ENCODE data around the gene TREML1.
A peak's percentile ranks its signal among the peaks of the same experiment; 100 is the strongest.

Gene TREML1

GRCh38 chr6:41197234-41197633 is 43.1 kb upstream of the TREML1 start:
- 100% methylated on average over 3 of the region's 3 CpGs for WGBS (ENCODE audit: insufficient coverage)

GRCh38 chr6:41194386-41194785 is 40.2 kb upstream of the TREML1 start:
- CTCF ChIA-PET: interaction anchor here (1.3 to 1.9 kb wide), 3 partner anchors 9 to 102 kb away, joined by 3 to 7 read pairs (median 5); no protein-coding TSS in a partner anchor
- POLR2A ChIA-PET: no interaction called here
- 100% methylated on average over 3 of the region's 3 CpGs for WGBS (ENCODE audit: insufficient coverage)

More at GRCh38 chr6:41197234-41197633, 43.1 kb upstream of the TREML1 start:
- no peaks in the 10 kb centered on the region for H3K9me3 ChIP-seq (ENCODE audit: control extremely low read depth in 1 of 5, control insufficient read depth in 4 of 5, insufficient read depth in 2 of 5, low read depth in 1 of 5, low read length in 4 of 5)
- no peak for DNase-seq
- peaks cover 0 to 25% (median 11%) of the 10 kb centered on the region in 4 experiments for H3K36me3 ChIP-seq (ENCODE audit: control insufficient read depth in 4 of 4, insufficient read depth in 4 of 4, low read length in 3 of 4)
- no peak overlapping the region for H3K4me3 ChIP-seq (ENCODE audit: control insufficient read depth in 1 of 7, extremely low read depth in 1 of 7, insufficient read depth in 4 of 7, low read depth in 2 of 7, low read length in 6 of 7)
- no peak overlapping the region for H3K27ac ChIP-seq (ENCODE audit: insufficient read depth in 1 of 2, low read depth in 1 of 2, low read length in 2 of 2, poor library complexity in 1 of 2, severe bottlenecking in 2 of 2)
- ChIA-PET POLR2A (no interaction called here), CTCF (interaction anchor here (0.8 to 2.1 kb wide), 4 partner anchors 9 to 121 kb away, joined by 3 to 8 read pairs (median 4); no protein-coding TSS in a partner anchor)
- H3K4me1 ChIP-seq (ENCODE audit: control extremely low read depth in 1 of 4, control insufficient read depth in 4 of 4, insufficient read depth in 4 of 4, low read length in 3 of 4): peaks cover 12 to 39% (median 34%) of the 10 kb centered on the region in 4 experiments
- no peaks in the 10 kb centered on the region for H3K27me3 ChIP-seq (replicated peaks in 2 of 5; ENCODE audit: control insufficient read depth in 4 of 5, insufficient read depth in 5 of 5, low read length in 4 of 5)

GRCh38 chr6:41193884-41194283 is 39.7 kb upstream of the TREML1 start:
- Histone ChIP-seq H3K4me3 (ENCODE audit: control insufficient read depth in 1 of 7, extremely low read depth in 1 of 7, insufficient read depth in 4 of 7, low read depth in 2 of 7, low read length in 6 of 7) (no peak overlapping the region), H3K4me1 (ENCODE audit: control extremely low read depth in 1 of 4, control insufficient read depth in 4 of 4, insufficient read depth in 4 of 4, low read length in 3 of 4) (peaks cover 0 to 5% (median 2%) of the 10 kb centered on the region in 4 experiments), H3K9me3 (ENCODE audit: control extremely low read depth in 1 of 5, control insufficient read depth in 4 of 5, insufficient read depth in 2 of 5, low read depth in 1 of 5, low read length in 4 of 5) (peaks cover 0 to 14% (median 9%) of the 10 kb centered on the region in 5 experiments), H3K27ac (ENCODE audit: insufficient read depth in 1 of 2, low read depth in 1 of 2, low read length in 2 of 2, poor library complexity in 1 of 2, severe bottlenecking in 2 of 2) (no peak overlapping the region), H3K27me3 (replicated peaks in 2 of 5; ENCODE audit: control insufficient read depth in 4 of 5, insufficient read depth in 5 of 5, low read length in 4 of 5) (no peaks in the 10 kb centered on the region), H3K36me3 (ENCODE audit: control insufficient read depth in 4 of 4, insufficient read depth in 4 of 4, low read length in 3 of 4) (peaks cover 0 to 28% (median 11%) of the 10 kb centered on the region in 4 experiments)
- ChIA-PET CTCF (interaction anchor here (1.3 to 1.9 kb wide), 2 partner anchors 9 to 11 kb away, joined by 3 to 7 read pairs; no protein-coding TSS in a partner anchor), POLR2A (no interaction called here)
- WGBS (ENCODE audit: insufficient coverage): 95% methylated on average over 4 of the region's 5 CpGs
- no peak for DNase-seq

More at GRCh38 chr6:41194386-41194785, 40.2 kb upstream of the TREML1 start:
- Histone ChIP-seq H3K27ac (ENCODE audit: insufficient read depth in 1 of 2, low read depth in 1 of 2, low read length in 2 of 2, poor library complexity in 1 of 2, severe bottlenecking in 2 of 2) (no peak overlapping the region), H3K9me3 (ENCODE audit: control extremely low read depth in 1 of 5, control insufficient read depth in 4 of 5, insufficient read depth in 2 of 5, low read depth in 1 of 5, low read length in 4 of 5) (peaks cover 0 to 11% (median 8%) of the 10 kb centered on the region in 5 experiments), H3K36me3 (ENCODE audit: control insufficient read depth in 4 of 4, insufficient read depth in 4 of 4, low read length in 3 of 4) (peaks cover 0 to 28% (median 11%) of the 10 kb centered on the region in 4 experiments), H3K27me3 (replicated peaks in 2 of 5; ENCODE audit: control insufficient read depth in 4 of 5, insufficient read depth in 5 of 5, low read length in 4 of 5) (no peaks in the 10 kb centered on the region), H3K4me1 (ENCODE audit: control extremely low read depth in 1 of 4, control insufficient read depth in 4 of 4, insufficient read depth in 4 of 4, low read length in 3 of 4) (peaks cover 0 to 10% (median 5%) of the 10 kb centered on the region in 4 experiments), H3K4me3 (ENCODE audit: control insufficient read depth in 1 of 7, extremely low read depth in 1 of 7, insufficient read depth in 4 of 7, low read depth in 2 of 7, low read length in 6 of 7) (no peak overlapping the region)
- no peak for DNase-seq

- H3K9me3 ChIP-seq (ENCODE audit: control extremely low read depth in 1 of 5, control insufficient read depth in 4 of 5, insufficient read depth in 2 of 5, low read depth in 1 of 5, low read length in 4 of 5): peaks cover 0 to 14% (median 9%) of the 10 kb centered on the region in 5 experiments
- H3K36me3 ChIP-seq (ENCODE audit: control insufficient read depth in 4 of 4, insufficient read depth in 4 of 4, low read length in 3 of 4): peaks cover 0 to 28% (median 11%) of the 10 kb centered on the region in 4 experiments
- CTCF ChIA-PET: interaction anchor here (1.2 to 2.0 kb wide), 2 partner anchors 114 to 127 kb away, joined by 3 to 8 read pairs; no protein-coding TSS in a partner anchor
- H3K27ac ChIP-seq (ENCODE audit: insufficient read depth in 1 of 2, low read depth in 1 of 2, low read length in 2 of 2, poor library complexity in 1 of 2, severe bottlenecking in 2 of 2): no peak overlapping the region
- 98% methylated on average over 4 of the region's 5 CpGs for WGBS (ENCODE audit: insufficient coverage)
- no peaks in the 10 kb centered on the region for H3K27me3 ChIP-seq (replicated peaks in 2 of 5; ENCODE audit: control insufficient read depth in 4 of 5, insufficient read depth in 5 of 5, low read length in 4 of 5)
- POLR2A ChIA-PET: no interaction called here
- no peak for DNase-seq
- no peak overlapping the region for H3K4me3 ChIP-seq (ENCODE audit: control insufficient read depth in 1 of 7, extremely low read depth in 1 of 7, insufficient read depth in 4 of 7, low read depth in 2 of 7, low read length in 6 of 7)
- peaks cover 0 to under 1% (median 0%) of the 10 kb centered on the region in 4 experiments for H3K4me1 ChIP-seq (ENCODE audit: control extremely low read depth in 1 of 4, control insufficient read depth in 4 of 4, insufficient read depth in 4 of 4, low read length in 3 of 4)
These were observed 39.1 kb upstream of the TREML1 start for GRCh38 chr6:41193171-41193734.

GRCh38 chr6:41191569-41191968 is 37.4 kb upstream of the TREML1 start:
- 29% methylated on average over 5 of the region's 6 CpGs for WGBS (ENCODE audit: insufficient coverage)
- POLR2A ChIA-PET: interaction anchor here (0.9 to 1.1 kb wide), 2 partner anchors 9 kb away, joined by 3 to 4 read pairs; partner anchors contain the start of gene TREML2
- Histone ChIP-seq H3K36me3 (ENCODE audit: control insufficient read depth in 4 of 4, insufficient read depth in 4 of 4, low read length in 3 of 4) (peaks cover 0 to 19% (median 8%) of the 10 kb centered on the region in 4 experiments), H3K27ac (ENCODE audit: insufficient read depth in 1 of 2, low read depth in 1 of 2, low read length in 2 of 2, poor library complexity in 1 of 2, severe bottlenecking in 2 of 2) (no peak overlapping the region), H3K9me3 (ENCODE audit: control extremely low read depth in 1 of 5, control insufficient read depth in 4 of 5, insufficient read depth in 2 of 5, low read depth in 1 of 5, low read length in 4 of 5) (peaks cover 0 to 14% (median 9%) of the 10 kb centered on the region in 5 experiments), H3K27me3 (replicated peaks in 2 of 5; ENCODE audit: control insufficient read depth in 4 of 5, insufficient read depth in 5 of 5, low read length in 4 of 5) (no peaks in the 10 kb centered on the region), H3K4me1 (ENCODE audit: control extremely low read depth in 1 of 4, control insufficient read depth in 4 of 4, insufficient read depth in 4 of 4, low read length in 3 of 4) (peaks cover 0 to 3% (median 0%) of the 10 kb centered on the region in 4 experiments), H3K4me3 (ENCODE audit: control insufficient read depth in 1 of 7, extremely low read depth in 1 of 7, insufficient read depth in 4 of 7, low read depth in 2 of 7, low read length in 6 of 7) (no peak overlapping the region)
- CTCF ChIA-PET: interaction anchor here (0.8 to 2.0 kb wide), 9 partner anchors 9 to 128 kb away, joined by 3 to 8 read pairs (median 4); partner anchors contain the start of gene TREML2
- peak; percentile 30 to 46 (median 45) for DNase-seq

GRCh38 chr6:41190791-41191190 is 36.6 kb upstream of the TREML1 start:
- ChIA-PET CTCF (interaction anchor here (0.8 to 3.9 kb wide), 6 partner anchors 11 to 142 kb away, joined by 3 to 19 read pairs (median 4); partner anchors contain the start of gene TREML2), POLR2A (no interaction called here)
- no peak for DNase-seq
- Histone ChIP-seq H3K9me3 (ENCODE audit: control extremely low read depth in 1 of 5, control insufficient read depth in 4 of 5, insufficient read depth in 2 of 5, low read depth in 1 of 5, low read length in 4 of 5) (peaks cover 0 to 14% (median 9%) of the 10 kb centered on the region in 5 experiments), H3K4me1 (ENCODE audit: control extremely low read depth in 1 of 4, control insufficient read depth in 4 of 4, insufficient read depth in 4 of 4, low read length in 3 of 4) (peaks cover 0 to 11% (median 0%) of the 10 kb centered on the region in 4 experiments), H3K27me3 (replicated peaks in 2 of 5; ENCODE audit: control insufficient read depth in 4 of 5, insufficient read depth in 5 of 5, low read length in 4 of 5) (no peaks in the 10 kb centered on the region), H3K27ac (ENCODE audit: insufficient read depth in 1 of 2, low read depth in 1 of 2, low read length in 2 of 2, poor library complexity in 1 of 2, severe bottlenecking in 2 of 2) (no peak overlapping the region), H3K36me3 (ENCODE audit: control insufficient read depth in 4 of 4, insufficient read depth in 4 of 4, low read length in 3 of 4) (peaks cover 0 to 19% (median 8%) of the 10 kb centered on the region in 4 experiments), H3K4me3 (ENCODE audit: control insufficient read depth in 1 of 7, extremely low read depth in 1 of 7, insufficient read depth in 4 of 7, low read depth in 2 of 7, low read length in 6 of 7) (no peak overlapping the region)
- WGBS (ENCODE audit: insufficient coverage): 100% methylated on average over 3 of the region's 3 CpGs

- ChIA-PET CTCF (interaction anchor here (0.7 to 3.9 kb wide), 6 partner anchors 11 to 143 kb away, joined by 3 to 19 read pairs (median 4); partner anchors contain the start of gene TREML2), POLR2A (no interaction called here)
- Histone ChIP-seq H3K27me3 (replicated peaks in 2 of 5; ENCODE audit: control insufficient read depth in 4 of 5, insufficient read depth in 5 of 5, low read length in 4 of 5) (no peaks in the 10 kb centered on the region), H3K9me3 (ENCODE audit: control extremely low read depth in 1 of 5, control insufficient read depth in 4 of 5, insufficient read depth in 2 of 5, low read depth in 1 of 5, low read length in 4 of 5) (peaks cover 0 to 14% (median 9%) of the 10 kb centered on the region in 5 experiments), H3K36me3 (ENCODE audit: control insufficient read depth in 4 of 4, insufficient read depth in 4 of 4, low read length in 3 of 4) (peaks cover 0 to 16% (median 7%) of the 10 kb centered on the region in 4 experiments), H3K4me3 (ENCODE audit: control insufficient read depth in 1 of 7, extremely low read depth in 1 of 7, insufficient read depth in 4 of 7, low read depth in 2 of 7, low read length in 6 of 7) (no peak overlapping the region), H3K4me1 (ENCODE audit: control extremely low read depth in 1 of 4, control insufficient read depth in 4 of 4, insufficient read depth in 4 of 4, low read length in 3 of 4) (peaks cover 0 to 14% (median 0%) of the 10 kb centered on the region in 4 experiments), H3K27ac (ENCODE audit: insufficient read depth in 1 of 2, low read depth in 1 of 2, low read length in 2 of 2, poor library complexity in 1 of 2, severe bottlenecking in 2 of 2) (no peak overlapping the region)
- 100% methylated on average over 1 of the region's 2 CpGs for WGBS (ENCODE audit: insufficient coverage)
- DNase-seq: no peak
These were observed 35.8 kb upstream of the TREML1 start for GRCh38 chr6:41189967-41190366.

Data from common myeloid progenitor, CD34-positive (primary cell).